Spleen (tissue), 7 donors: ENCODE data around the gene TBXAS1.

Experiments used
- CTCF ChIP-seq, 11 experiments: fragments of 200-600 bp in 7 of 11; fragments of 450-650 bp in 4 of 11; sonication (generic) in 4 of 11; IDR thresholded peaks in 8 of 11; conservative IDR thresholded peaks in 3 of 11; 1 replicate in 7 of 11; 2 replicates in 4 of 11; pipeline versions ENCODE4 v1.4.0 to v1.8.0; 2016 to 2021; ENCODE audit warnings: antibody characterized with exemption in 11 of 11, inconsistent platforms in 4 of 11, mild to moderate bottlenecking in 1 of 11
- POLR2A ChIP-seq, 3 donors: fragments of 450-650 bp; IDR thresholded peaks; one replicate each; pipeline ENCODE4 v1.5.1; 2017; ENCODE audit warnings: antibody characterized with exemption in 3 of 3, mild to moderate bottlenecking in 1 of 3
- POLR2AphosphoS5 ChIP-seq, 3 donors: sonication (generic); formaldehyde crosslinking; IDR thresholded peaks; one replicate each; pipeline ENCODE4 v1.5.1; 2017; ENCODE audit warnings: antibody characterized with exemption in 3 of 3
- donor health status: DM: no; HTN: no; CAD: no; lungs with moderate emphysema.
- donor health status: DM: no; HTN: no; CAD: no.
- donor health status: DM: no; HTN: no; CAD: no.

DNA sequence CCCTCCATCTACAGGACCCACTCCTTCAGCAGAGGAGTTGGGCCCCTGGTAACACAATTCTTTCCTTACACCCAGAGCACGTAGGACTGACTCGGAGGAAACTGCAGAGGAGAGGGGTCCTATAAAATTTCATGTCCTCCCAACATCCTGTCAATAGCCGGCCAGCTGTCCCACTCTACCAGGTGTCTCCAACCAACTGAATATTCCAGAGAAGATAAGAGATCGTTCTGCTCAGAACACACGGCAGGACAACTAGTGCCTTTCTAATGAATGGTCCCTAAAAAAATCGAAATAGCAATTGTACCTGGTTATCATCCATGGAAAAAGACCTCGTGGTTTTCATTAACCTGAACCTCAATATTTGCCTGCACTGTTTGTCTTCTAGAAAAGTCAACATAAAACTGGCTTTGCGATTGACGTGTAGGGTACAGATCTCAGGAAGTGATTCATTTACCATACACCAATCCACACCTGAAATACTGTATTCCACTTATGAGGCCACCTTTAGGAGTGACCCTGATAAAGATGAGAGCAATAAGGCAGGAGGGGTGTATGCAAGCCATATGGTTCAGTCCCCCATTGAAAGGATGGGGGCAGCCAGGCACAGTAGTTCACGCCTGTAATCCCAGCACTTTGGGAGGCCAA, 121.9 kb downstream of the TBXAS1 start:
- no peak for TF ChIP-seq CTCF (IDR thresholded peaks at IDR 0.05 in 8 of 11, conservative IDR thresholded peaks at IDR 0.05 in 3 of 11)
- TF ChIP-seq POLR2A (IDR thresholded peaks at IDR 0.05), result no peak
- no peak for TF ChIP-seq POLR2AphosphoS5 (IDR thresholded peaks at IDR 0.05)
